Activated CD8-positive, alpha-beta memory T cell treated with anti-CD3 and anti-CD28 coated beads for 4 hours (primary cell): ENCODE results near the gene RAB36.
A peak's percentile ranks its signal among the peaks of the same experiment; 100 is the strongest.

Experiments used
- DNase-seq, 2 donors: peaks; one replicate each; pipeline ENCODE4 v3.0.0-alpha.2; 2020; ENCODE audit warnings: low read depth in 2 of 2

Gene RAB36

DNA sequence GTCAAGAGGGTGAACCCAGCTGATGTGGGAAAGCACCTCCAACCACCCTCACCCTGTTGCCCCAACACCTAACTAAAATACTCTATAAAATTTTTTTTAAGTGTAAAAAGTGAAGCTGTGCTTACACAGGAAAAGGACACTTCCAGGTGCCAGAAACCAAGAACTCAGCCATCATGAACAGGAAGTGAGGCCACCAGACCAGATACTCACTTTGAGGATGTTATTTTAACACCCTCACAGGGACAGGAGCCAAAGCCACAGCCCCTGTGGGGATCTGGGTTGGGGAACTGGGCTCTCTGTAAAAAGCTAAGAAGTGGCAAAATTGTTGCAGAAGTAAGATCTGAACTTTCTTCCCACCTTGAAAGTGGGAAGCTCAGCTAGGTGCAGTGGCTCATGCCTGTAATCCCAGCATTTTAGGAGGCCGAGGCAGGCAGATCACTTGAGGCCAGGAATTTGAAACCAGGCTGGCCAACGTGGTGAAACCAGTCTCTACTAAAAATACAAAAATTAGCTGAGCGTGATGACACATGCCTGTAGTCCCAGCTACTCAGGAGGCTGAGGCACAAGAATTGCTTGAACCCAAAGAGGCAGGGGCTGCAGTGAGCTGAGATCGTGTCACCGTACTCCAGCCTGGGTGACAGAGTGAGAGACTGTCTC is 7.2 kb upstream of the RAB36 start:
- peak; percentile 17 to 23 for DNase-seq

DNA sequence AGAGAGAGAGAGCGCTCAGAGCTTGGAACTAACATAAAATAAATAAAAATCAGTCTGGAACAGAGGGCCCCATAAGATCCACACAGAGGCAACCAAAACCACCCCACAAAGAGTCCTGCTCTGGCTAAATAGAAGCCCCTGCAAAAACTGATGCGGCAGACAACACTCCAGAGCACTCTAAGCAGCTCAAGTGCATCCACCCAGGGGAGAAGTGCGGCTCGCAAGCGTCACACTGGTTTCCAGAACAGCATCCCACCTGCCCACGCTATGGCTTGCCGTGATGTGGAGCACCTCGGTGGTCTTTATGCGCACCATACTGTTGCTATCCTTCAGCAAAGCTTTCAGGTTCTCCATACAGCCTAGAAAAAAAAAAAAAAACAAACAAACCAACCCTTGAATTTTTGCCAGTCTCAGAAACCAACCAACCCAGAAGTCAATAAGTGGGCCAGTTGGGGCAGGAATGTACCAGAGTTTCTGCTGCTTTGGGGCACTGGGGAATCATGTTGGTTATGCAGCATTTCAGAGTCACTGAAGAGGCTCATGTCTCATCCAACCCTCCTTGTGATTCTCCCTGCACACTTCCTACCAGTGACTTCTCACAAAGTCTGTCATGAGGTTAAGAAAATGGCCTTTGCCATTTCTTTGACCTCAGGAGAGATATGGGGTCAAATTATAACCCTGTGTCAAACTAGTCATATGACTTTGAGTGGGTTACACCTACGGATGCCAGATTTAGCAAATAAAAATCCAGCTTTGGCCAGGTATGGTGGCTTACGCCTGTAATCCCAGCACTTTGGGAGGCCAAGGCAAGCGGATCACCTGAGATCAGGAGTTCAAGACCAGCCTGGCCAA is 6.5 kb upstream of the RAB36 start:
- DNase-seq, result no peak

GRCh38 chr22:23140385-23140784 is 4.9 kb upstream of the RAB36 start:
- DNase-seq, result no peak

DNA sequence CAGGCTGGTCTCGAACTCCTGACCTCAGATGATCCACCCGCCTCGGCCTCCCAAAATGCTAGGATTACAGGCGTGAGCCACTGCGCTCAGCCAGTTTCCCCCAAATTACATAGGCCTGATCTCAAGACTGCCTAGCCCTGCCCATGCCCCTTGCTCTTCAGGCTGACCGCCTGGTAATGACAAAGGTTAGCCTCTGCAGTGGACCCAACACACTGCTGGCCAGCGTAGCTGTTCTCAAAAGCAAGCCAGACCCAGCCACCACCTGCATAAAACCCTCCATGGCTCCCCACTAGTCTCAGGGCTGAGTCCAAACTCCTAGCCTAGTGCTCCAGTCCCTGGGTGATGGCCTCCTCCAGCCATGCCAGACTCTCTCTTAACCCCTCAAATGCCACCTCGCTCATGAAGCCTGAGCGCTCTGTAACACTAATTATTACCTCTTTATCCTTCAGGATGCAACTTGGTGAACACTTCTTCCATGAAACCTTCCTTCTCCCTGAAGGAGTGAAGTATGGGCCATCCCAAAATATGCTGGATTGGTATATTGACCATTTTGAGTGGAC is 2.7 kb upstream of the RAB36 start:
- no peak for DNase-seq

- DNase-seq, result no peak
Observed at GRCh38 chr22:23143119-23143518, 2.2 kb upstream of the RAB36 start.

DNA sequence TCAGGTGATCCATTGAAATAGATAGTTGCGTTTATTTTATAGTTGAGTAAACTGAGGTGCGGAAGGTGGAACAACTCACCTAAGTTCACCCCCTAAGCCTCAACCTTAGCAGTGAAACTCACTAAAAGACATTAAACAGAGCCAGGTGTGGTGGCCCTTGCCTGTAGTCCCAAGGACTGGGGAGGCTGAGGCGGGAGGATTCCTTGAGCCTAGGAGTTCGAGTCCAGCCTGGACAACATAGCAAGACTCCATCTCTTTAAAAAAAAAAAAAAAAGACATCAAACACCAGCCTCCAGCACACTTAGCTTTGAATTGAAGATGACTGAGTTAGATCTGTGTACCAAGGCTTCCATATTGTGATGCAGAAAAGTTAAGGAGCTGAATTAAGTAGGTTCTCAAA is 845 bp upstream of the RAB36 start:
- DNase-seq, result no peak

DNA sequence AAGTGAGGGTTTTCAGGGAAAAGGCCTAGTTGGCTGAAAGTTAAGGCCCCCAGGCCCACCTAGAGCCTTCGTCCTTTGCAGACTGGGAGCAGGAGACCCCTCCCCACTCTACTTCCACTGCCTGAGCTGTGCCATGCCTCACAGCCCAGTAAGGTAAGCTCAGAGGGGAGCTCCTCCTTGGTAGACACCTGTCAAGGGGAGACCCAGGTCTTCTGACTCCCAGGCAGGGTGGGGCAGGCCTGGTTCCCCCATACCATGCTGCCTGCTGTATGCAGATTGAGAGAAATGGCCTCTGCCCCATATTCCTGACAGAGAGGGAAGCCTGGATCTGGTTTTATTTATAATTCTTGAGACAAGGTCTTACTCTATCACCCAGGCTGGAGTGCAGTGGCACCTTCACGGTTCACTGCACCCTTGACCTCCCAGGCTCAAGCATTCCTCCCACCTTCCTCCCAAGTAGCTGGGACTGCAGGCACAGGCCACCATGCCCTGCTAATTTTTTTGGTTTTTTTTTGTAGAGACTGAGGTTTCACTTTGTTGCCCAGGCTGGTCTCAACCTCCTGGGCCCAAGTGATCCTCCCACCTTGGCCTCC is 697 bp downstream of the RAB36 start:
- DNase-seq, result no peak

DNA sequence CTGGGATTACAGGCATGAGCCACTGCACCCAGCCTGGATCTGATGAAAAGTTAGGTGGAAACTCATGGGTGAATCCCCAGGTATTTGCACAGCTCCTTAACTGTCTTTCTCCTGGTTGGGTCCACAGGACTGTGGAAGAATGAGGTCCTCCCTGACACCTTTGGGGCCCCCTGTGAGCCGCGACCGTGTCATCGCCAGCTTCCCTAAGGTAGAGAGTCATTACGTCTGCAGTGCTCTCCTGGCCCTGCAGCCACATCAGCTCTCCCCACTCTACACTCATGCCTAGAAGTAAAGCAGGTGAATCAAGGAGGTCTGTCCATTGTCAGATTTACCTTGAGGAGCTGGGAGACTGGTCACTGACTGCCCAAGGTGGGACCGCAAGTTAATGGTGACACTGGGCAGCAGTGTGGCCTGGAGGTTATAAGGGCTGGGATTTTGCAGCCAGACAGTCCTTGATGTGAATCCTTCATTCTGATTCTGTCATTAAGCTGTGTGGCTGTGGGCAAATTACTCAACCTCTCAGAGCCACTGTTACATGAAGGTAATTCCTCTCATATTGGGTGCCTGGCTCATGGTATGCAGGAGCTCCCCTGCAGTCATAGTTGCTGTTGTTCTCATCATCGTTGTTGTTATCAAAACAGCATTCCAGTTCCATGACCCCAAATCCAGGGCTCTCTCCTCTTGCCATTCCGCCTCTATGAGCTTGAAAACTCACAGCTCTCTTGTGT is 1.4 kb downstream of the RAB36 start:
- DNase-seq, result no peak

DNA sequence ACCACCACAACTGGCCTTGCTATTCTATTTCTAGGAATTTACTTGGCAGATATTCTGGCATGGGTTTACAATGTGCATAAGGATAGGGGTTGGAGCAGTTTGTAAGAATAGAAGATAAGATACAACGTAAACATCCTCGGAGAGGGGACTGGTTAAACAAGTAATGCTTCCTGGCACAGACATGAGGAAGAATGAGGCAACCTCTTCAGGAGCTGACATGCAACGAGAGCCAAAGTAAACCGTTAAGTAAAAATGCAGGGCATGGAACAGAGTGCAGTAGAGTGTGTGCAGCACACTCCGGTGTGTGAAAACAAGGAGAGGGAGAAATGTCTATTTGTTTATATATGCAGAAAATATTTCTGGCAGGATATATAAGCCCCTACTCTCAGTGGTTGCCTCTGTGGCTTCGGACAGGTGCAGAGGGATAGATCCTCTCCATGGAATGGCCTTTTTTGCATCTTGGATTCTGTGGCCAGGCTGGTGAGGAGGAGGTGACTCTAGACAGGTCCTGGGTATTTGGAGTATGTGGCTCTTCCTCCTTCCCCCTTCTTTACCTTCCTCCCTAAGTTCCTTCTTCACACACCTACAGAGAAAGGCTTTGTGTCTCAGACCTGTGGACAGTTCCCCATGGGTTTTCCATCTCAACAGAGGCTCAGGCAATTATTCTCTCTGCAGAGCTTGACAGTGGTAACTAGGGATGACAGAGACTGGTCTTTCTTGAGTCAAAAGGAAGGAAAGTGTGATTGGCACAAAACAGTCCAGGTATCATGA is 2.5 kb downstream of the RAB36 start:
- DNase-seq, result no peak

- no peak for DNase-seq
Observed at GRCh38 chr22:23149743-23150238, 4.5 kb downstream of the RAB36 start.

DNA sequence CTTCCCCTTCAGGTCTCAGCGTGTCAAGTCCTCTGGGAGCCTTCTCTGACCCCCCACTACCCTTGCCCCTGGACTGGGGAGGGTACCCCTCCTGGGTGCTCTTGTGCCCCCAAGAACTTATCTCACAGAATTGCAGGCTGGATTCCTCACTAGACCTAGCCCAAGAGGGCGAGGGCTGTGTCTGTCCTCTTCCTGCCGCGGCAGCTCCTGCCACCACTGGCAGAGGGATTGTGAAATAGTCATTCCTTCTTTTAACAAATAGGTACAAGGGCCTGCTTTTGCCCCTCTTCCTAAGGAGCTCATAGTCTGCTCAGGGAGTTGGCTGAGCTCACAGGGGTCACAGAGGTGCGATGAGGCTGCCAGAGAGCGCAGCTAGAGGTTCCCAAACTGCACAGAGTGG is 5.5 kb downstream of the RAB36 start:
- DNase-seq, result no peak

DNA sequence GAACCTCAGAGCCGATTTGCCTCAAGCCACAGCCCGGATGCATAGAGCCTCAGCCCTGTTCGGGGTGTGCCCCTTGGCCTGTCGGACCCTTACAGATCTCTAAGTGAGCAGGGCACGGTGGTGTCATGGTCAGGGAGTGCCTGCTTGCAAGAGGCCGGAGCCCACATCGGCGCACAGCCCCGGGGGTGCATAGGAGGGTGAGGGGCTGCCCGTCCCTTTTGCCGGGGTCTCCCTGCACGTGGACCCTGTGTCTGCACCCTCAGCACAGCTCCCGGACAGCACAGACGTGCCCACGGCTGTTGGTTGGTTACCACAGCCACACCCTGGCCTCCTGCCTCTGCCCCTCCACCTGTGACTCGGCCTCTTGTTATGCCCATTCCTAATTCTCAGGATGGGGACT is 6.5 kb downstream of the RAB36 start:
- DNase-seq, result no peak

GRCh38 chr22:23152238-23153114 is 7.2 kb downstream of the RAB36 start:
- DNase-seq, result no peak

- DNase-seq, result no peak
Observed at GRCh38 chr22:23153994-23154393, 8.7 kb downstream of the RAB36 start.

DNA sequence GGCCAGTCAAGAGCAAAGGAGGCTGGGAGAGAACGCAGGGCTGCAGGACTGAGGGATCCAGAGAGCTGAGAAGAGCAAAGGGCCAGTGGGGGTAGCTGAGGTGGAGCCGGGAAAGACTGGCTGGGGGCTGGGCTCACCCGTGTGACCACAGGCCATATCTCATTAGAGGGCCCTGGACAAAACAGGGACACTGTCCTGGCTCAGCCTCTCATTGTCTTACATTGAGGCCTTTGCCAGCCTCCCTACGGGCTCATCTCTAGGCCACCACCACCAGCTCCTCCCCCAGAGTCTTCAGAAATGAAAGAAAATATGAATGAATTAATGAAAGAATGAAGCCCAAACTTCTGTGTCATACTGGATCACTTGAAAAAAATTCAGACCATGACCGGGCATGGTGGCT is 9.2 kb downstream of the RAB36 start:
- DNase-seq, result no peak

GRCh38 chr22:23155143-23155542 is 9.9 kb downstream of the RAB36 start:
- DNase-seq, result no peak

DNA sequence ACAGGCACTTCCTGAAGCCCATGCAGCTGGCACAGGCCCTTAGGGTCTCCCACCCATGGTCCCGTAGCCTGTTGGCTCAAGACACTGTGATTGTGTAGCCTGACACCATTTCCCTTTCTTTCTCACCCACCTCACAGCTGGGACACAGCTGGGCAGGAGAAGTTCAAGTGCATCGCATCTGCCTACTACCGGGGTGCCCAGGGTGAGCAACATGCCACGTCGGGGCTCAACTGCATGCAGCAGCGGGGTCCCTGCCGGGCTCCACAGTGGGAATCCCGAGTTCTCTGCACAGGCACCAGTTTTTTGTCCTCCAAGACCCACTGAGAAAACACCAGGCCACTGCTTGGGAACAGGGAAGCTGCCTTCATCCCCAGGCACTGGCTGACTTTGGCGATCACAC is 10.6 kb downstream of the RAB36 start:
- no peak for DNase-seq

DNA sequence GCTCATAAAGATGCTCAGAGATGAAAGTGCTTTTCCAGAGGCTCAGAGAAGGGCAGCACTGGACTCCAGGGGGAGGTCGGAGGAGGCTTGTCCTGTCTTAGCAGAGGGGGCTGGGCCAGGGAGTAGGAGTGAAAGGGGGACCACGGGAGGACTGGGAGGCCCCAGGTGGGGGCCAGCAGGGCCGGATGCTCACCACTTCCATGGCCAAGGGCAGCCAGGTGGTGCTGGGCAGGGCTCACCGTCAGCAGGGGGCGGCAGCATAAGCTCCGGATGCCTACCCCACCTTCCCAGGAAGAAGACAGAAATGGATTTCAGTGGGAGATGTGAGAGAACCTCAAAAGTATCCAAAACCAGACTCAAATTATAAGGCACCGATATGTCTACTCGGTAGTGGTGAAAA is 11.0 kb downstream of the RAB36 start:
- no peak for DNase-seq

DNA sequence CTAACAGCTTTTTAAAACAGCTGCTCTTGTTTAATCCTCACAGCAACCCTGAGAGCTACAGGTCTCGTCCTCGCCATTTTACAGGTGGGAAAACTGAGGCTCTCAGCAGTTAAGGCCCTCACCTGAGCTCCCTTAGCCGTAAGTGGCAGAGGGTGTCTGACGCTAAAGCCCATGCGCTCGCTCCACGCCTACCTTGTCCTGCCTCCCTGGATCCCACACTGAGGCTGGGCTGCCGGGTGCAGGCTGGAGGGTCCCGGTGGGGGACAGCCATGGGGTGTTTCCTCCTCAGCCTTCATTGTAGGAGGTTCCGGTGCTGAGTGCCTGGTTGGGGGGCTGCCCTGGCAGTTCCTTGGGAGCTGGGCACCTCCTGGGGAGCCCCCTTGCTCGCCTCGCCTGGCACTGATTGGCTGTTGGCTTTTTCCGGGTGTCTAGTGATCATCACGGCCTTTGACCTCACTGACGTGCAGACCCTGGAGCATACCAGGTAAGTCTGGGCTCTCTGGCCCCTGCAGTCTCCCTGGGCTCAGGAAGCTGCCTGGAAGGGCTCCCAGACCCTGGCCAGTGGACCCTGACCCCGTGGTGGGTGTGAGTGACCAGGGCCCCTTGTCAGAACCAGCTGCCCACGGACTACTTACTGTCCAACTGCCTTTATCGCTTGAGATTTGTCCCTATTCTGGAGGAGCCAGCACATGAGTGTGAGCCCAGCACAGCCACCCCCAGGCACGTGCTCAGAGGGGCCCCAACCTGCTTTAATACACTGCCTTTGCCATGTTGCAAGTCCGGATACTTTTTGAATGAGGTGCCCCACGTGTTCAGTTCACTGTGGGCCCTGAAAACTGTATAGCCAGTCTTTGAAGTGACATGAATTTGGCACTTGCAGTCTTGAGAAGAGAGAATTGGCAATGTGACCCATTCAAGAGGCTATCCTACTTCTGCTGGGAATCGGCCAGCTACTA is 12.6 kb downstream of the RAB36 start:
- no peak for DNase-seq
